Measurements from ENCODE around the gene ELL.

Gene ELL

DNA sequence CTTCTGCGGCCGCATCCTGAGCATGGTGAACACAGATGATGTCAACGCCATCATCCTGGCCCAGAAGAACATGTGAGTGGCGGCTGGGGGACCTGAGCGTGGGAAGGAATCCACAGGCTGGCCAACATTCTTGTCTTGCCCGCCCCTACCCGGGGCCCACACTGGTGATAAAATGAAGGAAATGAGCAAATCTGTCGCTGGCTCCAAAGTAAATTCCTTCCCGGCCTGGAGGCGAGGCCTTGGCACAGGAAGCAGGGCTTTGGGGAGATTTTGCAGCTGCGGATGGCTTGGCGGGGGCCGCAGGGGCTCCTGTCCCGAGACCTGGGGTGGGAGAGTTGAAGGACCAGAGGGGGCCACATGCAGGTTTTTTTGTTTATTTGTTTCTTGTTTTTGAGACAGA lies 40.2 kb upstream of the ELL start:
- DNase-seq (ENCODE audit: low read depth in 1 of 2, low spot score in 1 of 2) = no peak
- no peak overlapping the region for H3K27ac ChIP-seq (replicated peaks)
- no peaks in the 10 kb centered on the region for H3K27me3 ChIP-seq (ENCODE audit: insufficient read depth, poor library complexity, severe bottlenecking)
- H3K4me3 ChIP-seq (replicated peaks; ENCODE audit: insufficient read depth, low read length) = no peak overlapping the region
- no peak for TF ChIP-seq POLR2AphosphoS5 (IDR thresholded peaks at IDR 0.05; ENCODE audit: low read depth)
- TF ChIP-seq, protein P1, sequence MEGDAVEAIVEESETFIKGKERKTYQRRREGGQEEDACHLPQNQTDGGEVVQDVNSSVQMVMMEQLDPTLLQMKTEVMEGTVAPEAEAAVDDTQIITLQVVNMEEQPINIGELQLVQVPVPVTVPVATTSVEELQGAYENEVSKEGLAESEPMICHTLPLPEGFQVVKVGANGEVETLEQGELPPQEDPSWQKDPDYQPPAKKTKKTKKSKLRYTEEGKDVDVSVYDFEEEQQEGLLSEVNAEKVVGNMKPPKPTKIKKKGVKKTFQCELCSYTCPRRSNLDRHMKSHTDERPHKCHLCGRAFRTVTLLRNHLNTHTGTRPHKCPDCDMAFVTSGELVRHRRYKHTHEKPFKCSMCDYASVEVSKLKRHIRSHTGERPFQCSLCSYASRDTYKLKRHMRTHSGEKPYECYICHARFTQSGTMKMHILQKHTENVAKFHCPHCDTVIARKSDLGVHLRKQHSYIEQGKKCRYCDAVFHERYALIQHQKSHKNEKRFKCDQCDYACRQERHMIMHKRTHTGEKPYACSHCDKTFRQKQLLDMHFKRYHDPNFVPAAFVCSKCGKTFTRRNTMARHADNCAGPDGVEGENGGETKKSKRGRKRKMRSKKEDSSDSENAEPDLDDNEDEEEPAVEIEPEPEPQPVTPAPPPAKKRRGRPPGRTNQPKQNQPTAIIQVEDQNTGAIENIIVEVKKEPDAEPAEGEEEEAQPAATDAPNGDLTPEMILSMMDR (IDR thresholded peaks at IDR 0.05; ENCODE audit: insufficient read depth, low read length) = no peak
- TF ChIP-seq, protein P2, sequence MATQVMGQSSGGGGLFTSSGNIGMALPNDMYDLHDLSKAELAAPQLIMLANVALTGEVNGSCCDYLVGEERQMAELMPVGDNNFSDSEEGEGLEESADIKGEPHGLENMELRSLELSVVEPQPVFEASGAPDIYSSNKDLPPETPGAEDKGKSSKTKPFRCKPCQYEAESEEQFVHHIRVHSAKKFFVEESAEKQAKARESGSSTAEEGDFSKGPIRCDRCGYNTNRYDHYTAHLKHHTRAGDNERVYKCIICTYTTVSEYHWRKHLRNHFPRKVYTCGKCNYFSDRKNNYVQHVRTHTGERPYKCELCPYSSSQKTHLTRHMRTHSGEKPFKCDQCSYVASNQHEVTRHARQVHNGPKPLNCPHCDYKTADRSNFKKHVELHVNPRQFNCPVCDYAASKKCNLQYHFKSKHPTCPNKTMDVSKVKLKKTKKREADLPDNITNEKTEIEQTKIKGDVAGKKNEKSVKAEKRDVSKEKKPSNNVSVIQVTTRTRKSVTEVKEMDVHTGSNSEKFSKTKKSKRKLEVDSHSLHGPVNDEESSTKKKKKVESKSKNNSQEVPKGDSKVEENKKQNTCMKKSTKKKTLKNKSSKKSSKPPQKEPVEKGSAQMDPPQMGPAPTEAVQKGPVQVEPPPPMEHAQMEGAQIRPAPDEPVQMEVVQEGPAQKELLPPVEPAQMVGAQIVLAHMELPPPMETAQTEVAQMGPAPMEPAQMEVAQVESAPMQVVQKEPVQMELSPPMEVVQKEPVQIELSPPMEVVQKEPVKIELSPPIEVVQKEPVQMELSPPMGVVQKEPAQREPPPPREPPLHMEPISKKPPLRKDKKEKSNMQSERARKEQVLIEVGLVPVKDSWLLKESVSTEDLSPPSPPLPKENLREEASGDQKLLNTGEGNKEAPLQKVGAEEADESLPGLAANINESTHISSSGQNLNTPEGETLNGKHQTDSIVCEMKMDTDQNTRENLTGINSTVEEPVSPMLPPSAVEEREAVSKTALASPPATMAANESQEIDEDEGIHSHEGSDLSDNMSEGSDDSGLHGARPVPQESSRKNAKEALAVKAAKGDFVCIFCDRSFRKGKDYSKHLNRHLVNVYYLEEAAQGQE (IDR thresholded peaks at IDR 0.05; ENCODE audit: insufficient replicate concordance, low read depth) = no peak
- TF ChIP-seq GABPA (IDR thresholded peaks at IDR 0.05; ENCODE audit: low read depth) = no peak
- TF ChIP-seq SPI1 (IDR thresholded peaks at IDR 0.05; ENCODE audit: borderline replicate concordance, low read depth) = no peak

DNA sequence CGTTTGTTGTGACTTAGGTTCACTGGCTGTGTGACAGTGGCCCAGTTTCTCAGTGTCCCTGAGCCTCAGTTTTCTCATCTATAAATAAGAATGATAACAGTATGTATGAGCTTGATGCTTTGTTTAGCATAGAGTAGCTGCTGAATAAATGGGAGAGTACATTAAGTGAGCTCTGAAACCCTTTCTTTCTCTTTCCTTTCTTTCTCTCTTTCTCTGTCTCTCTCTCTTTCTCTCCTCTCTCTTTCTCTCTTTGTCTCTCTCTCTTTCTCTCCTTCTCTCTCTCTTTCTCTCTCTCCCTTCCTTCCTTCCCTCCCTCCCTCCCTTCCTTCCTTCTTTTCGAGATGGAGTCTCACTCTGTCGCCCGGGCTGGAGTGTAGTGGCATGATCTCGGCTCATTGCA lies 37.8 kb upstream of the ELL start:
- TF ChIP-seq, protein P2 (IDR thresholded peaks at IDR 0.05; ENCODE audit: insufficient replicate concordance, low read depth) = no peak
- TF ChIP-seq GABPA (IDR thresholded peaks at IDR 0.05; ENCODE audit: low read depth) (no peak), SPI1 (IDR thresholded peaks at IDR 0.05; ENCODE audit: borderline replicate concordance, low read depth) (no peak), POLR2AphosphoS5 (IDR thresholded peaks at IDR 0.05; ENCODE audit: low read depth) (no peak)
- TF ChIP-seq, protein P1 (IDR thresholded peaks at IDR 0.05; ENCODE audit: insufficient read depth, low read length) = no peak
- H3K27ac ChIP-seq (replicated peaks) = no peak overlapping the region
- H3K4me3 ChIP-seq (replicated peaks; ENCODE audit: insufficient read depth, low read length) = no peak overlapping the region

DNA sequence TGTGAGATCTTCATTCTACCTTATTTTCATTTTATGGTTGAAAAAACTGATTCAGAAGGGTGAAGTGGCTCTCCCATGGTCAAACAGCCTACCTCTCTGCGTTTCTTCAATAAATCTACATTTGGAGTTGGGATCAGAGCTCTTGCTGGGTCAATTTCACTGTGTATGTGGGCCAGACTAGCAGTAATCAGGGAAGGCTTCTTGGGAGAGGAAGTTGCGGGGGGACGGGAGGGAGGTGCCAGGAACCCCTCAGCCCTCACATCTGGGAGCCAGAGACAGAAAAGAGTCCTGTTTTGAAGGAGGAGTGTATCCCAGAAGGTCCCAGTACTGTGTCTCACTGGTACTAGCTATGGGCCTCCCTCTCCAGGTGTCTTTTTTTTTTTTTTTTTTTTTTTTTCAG lies 36.7 kb upstream of the ELL start:
- TF ChIP-seq GABPA (IDR thresholded peaks at IDR 0.05; ENCODE audit: low read depth) = no peak
- TF ChIP-seq, protein P1 (IDR thresholded peaks at IDR 0.05; ENCODE audit: insufficient read depth, low read length) = no peak
- TF ChIP-seq POLR2AphosphoS5 (IDR thresholded peaks at IDR 0.05; ENCODE audit: low read depth) = no peak
- TF ChIP-seq SPI1 (IDR thresholded peaks at IDR 0.05; ENCODE audit: borderline replicate concordance, low read depth) = peak; percentile 24; the same call in 1 of the 2 replicates
- TF ChIP-seq, protein P2 (IDR thresholded peaks at IDR 0.05; ENCODE audit: insufficient replicate concordance, low read depth) = no peak
- H3K4me3 ChIP-seq (replicated peaks; ENCODE audit: insufficient read depth, low read length) = peak overlapping the region; percentile 91
- peak overlapping the region; percentile 68 for H3K27ac ChIP-seq (replicated peaks)
- peak in 1 of 2 experiments; percentile 27 for DNase-seq (ENCODE audit: low read depth in 1 of 2, low spot score in 1 of 2)
- no peaks in the 10 kb centered on the region for H3K27me3 ChIP-seq (ENCODE audit: insufficient read depth, poor library complexity, severe bottlenecking)

More for the DNA sequence above, 37.8 kb upstream of the ELL start:
- DNase-seq (ENCODE audit: low read depth in 1 of 2, low spot score in 1 of 2) = no peak
- H3K27me3 ChIP-seq (ENCODE audit: insufficient read depth, poor library complexity, severe bottlenecking) = no peaks in the 10 kb centered on the region

Measured in HL-60 (cell line).